Measurements from ENCODE around the gene MRPL44.

- TF ChIP-seq, protein P1, sequence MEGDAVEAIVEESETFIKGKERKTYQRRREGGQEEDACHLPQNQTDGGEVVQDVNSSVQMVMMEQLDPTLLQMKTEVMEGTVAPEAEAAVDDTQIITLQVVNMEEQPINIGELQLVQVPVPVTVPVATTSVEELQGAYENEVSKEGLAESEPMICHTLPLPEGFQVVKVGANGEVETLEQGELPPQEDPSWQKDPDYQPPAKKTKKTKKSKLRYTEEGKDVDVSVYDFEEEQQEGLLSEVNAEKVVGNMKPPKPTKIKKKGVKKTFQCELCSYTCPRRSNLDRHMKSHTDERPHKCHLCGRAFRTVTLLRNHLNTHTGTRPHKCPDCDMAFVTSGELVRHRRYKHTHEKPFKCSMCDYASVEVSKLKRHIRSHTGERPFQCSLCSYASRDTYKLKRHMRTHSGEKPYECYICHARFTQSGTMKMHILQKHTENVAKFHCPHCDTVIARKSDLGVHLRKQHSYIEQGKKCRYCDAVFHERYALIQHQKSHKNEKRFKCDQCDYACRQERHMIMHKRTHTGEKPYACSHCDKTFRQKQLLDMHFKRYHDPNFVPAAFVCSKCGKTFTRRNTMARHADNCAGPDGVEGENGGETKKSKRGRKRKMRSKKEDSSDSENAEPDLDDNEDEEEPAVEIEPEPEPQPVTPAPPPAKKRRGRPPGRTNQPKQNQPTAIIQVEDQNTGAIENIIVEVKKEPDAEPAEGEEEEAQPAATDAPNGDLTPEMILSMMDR (conservative IDR thresholded peaks at IDR 0.05): no peak
- no peak for TF ChIP-seq EZH2 (IDR thresholded peaks at IDR 0.05; ENCODE audit: low read depth)
These were observed 13.0 kb upstream of the MRPL44 start for GRCh38 chr2:223944166-223944702.

Data from PC-9 (cell line).